ENCODE data around the gene EPB42.

DNA sequence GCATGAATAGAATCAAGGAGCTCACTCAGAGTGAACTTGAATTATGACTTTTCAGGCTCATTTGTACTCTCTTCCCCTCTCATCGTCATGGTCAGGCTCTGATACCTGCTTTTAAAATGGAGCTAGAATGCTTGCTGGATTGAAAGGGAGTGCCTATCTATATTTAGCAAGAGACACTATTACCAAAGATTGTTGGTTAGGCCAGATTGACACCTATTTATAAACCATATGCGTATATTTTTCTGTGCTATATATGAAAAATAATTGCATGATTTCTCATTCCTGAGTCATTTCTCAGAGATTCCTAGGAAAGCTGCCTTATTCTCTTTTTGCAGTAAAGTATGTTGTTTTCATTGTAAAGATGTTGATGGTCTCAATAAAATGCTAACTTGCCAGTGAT is 26.0 kb downstream of the EPB42 start:
- TF ChIP-seq POLR2A (IDR thresholded peaks at IDR 0.05), result no peak
- no peak for TF ChIP-seq EP300 (IDR thresholded peaks at IDR 0.05)
- TF ChIP-seq, protein P1, sequence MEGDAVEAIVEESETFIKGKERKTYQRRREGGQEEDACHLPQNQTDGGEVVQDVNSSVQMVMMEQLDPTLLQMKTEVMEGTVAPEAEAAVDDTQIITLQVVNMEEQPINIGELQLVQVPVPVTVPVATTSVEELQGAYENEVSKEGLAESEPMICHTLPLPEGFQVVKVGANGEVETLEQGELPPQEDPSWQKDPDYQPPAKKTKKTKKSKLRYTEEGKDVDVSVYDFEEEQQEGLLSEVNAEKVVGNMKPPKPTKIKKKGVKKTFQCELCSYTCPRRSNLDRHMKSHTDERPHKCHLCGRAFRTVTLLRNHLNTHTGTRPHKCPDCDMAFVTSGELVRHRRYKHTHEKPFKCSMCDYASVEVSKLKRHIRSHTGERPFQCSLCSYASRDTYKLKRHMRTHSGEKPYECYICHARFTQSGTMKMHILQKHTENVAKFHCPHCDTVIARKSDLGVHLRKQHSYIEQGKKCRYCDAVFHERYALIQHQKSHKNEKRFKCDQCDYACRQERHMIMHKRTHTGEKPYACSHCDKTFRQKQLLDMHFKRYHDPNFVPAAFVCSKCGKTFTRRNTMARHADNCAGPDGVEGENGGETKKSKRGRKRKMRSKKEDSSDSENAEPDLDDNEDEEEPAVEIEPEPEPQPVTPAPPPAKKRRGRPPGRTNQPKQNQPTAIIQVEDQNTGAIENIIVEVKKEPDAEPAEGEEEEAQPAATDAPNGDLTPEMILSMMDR (IDR thresholded peaks at IDR 0.05), result no peak
